GM23248 (cell line): ENCODE results near the gene HSD17B3.

ENCODE experiments used
- EZH2 ChIP-seq: fragments of 200-600 bp; sonication (generic); IDR thresholded peaks from 2 replicates; pipeline ENCODE4 v1.6.1; 2018; ENCODE audit warnings: antibody characterized with exemption, mild to moderate bottlenecking; ENCODE audit not compliant: insufficient read depth, poor library complexity, severe bottlenecking
- EZH2phosphoT487 ChIP-seq: fragments of 200-600 bp; sonication (generic); IDR thresholded peaks from 2 replicates; pipeline ENCODE4 v1.6.1; 2018; ENCODE audit warnings: antibody characterized with exemption, moderate library complexity, mild to moderate bottlenecking, low read depth; ENCODE audit not compliant: insufficient read depth

DNA sequence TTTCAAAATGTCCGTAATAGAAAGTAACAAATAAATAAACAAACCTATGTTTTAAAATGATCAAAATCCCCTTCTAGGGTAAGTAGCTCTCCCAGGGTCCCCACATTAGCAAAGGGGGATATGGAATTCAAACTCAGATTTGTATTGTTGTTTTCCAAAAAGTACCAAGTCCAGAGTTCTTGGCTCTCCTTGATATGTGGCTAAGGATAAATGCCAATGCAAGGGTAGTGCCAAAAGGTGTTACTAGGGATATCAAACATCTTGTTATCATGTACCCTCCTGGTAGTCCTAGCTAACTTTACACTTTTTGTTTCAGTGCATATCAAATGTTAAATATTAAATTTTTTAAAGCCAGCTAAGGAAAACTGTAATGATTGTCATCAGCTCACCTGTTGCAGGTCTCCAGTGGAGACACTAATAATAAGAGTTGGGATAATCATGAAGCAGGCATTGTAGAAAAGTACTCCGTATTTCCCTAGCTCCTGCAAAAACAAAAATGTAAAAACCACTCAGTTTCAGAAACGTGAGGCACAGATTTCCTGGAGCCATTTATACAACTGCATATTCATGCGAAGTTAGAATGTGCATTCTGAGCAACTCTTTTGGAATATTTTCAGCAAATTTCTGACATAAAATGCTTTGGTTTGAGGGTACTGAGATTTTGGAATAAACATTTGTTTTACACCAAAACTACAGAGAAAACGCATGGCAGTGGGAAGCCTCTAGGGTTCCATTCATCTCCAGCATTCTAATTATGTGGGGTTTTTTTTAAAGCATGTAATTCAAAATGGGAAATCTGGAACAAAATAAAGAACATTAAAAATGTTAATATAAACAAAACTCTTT lies 41.8 kb upstream of the HSD17B3 start:
- no peak for TF ChIP-seq EZH2
- no peak for TF ChIP-seq EZH2phosphoT487
